Measurements from ENCODE around the gene TGDS. TPM values are rescaled to one million over a fixed set of nuclear protein-coding genes. Genes with fewer than 3 reads are reported as not detected.
"Not testable (repeated sequence)": the region's sequence is repeated elsewhere in the genome, so short reads cannot be mapped to it uniquely, and the experiment has no call there.

Gene TGDS
- polyA plus RNA-seq, 3 donors: 18.4 to 23.5 (median 19.5) TPM

DNA sequence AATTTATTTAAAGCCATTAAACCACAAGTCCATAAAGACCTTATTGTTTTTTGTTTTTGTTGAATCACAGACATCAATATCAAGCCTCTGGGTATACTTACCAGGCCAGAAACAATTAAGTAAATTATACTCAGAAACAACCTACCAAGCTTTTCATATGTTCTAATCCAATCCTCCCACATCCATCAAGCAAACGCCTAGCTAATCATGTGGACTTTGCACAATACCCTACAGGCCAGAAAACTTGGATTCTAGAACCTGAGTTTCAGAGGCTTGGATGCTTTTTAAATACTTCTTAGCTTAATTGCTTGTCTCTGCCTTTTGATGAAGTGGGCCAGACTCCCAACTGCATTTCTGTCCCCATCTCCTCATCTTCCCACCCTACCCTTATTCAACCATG lies 39.9 kb downstream of the TGDS start:
- no peak for DNase-seq

- no peak for DNase-seq
These were observed 42.2 kb downstream of the TGDS start for GRCh38 chr13:94553766-94554165.

- DNase-seq: no peak
These were observed 43.9 kb downstream of the TGDS start for GRCh38 chr13:94552095-94552494.

- DNase-seq: no peak
These were observed 45.8 kb downstream of the TGDS start for GRCh38 chr13:94550062-94550738.

- peak; percentile 93 for DNase-seq
These were observed 46.5 kb downstream of the TGDS start for GRCh38 chr13:94549232-94550061.

GRCh38 chr13:94548821-94549231 lies 47.1 kb downstream of the TGDS start:
- DNase-seq: peak; percentile 46

GRCh38 chr13:94548382-94548781 lies 47.6 kb downstream of the TGDS start:
- DNase-seq: no peak

DNA sequence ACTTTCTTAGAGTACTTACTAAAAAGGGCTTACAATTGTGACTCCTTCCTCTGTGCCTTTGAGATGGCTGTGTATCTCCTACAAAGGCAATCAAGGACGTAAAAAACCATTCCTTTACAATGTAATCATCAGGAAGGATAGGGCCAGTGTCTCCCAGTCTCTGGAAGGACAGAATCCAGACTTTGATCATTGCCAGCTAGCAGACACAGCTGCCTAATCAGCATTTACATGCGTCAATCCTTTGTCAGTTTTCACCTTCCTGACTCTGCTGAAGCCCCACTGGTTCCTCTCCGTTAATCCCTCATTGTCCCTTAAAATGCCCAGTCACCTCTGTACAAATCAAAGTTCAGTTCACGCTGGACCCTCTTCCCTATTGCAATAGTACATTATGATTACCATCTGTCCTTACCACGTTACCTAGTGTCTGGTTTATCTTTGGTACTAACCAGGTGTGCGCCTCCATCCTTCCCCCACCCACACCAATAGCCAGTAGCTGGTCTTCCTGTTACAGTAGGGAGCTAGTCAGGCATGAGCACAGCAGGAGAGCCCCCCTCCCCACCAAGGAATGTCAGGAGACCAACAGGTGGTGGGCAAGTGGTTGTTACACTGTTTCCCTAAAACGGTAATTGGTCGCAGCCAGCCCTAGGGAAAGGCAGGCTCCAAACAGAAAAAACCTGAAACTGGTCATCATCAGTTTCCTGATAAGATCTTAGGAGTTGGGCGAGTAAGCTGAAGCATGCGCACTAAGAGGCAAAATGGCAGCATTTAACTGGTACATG lies 49.7 kb downstream of the TGDS start:
- DNase-seq: no peak

GRCh38 chr13:94544922-94545321 lies 51.0 kb downstream of the TGDS start:
- no peak for DNase-seq

DNA sequence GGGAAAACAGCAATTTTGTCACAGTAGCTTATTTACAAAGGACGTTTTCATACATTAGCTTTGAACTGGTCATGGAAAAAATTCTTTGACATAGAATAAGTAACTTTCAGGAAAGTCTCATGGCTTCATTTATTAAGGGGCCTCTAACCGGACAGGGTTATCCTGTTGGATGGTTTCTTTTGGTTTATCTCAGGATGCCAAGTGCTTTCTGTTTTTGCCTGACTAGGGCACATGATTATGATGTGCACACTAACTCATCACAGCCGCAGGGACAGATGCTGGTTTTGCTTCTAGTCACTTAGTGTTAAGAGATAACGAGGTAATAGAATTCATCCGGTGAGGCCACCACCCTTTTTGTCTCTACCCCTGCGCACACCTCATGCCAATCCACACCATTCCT lies 53.0 kb downstream of the TGDS start:
- no peak for DNase-seq

DNA sequence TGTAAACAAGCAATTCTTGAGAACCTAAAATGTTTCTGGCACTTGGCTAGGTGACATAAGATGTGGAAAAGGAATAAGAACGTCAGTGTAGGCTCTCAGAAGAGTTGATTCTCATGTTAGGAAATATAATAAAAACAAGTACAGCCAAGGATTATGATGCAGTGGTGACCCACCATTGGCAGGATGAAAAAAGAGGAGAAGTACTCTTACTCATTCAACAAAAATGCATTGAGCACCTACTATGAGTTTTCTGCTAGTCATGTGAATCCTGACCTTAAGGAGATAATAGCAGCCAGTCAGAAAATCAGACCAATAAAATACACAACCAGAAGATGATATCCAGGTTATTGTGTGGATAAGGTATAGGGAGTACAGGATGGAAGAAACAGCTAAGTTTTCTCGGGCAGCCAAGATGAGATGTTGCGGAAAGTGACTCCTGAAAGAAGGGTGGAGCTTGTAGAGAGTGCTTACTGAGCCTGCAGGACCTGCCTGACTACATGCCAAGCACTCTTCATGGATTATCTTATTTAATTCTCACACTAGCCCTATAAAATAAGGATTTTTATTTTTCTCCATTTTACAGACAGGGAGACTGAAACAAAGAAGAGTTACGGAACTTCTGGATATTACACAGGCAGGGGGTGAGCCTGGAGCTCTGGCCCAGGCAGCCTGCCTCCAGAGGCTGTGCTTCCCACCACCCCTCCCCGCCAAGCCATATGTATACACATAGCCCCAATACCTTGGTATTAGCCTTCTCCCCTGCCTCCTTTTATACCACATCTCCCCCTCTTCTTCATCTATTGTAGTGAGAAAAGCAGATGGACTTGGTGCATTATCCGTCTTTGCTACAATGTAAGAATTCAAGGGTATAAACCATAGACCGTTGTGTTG lies 58.0 kb downstream of the TGDS start:
- DNase-seq: no peak

GRCh38 chr13:94535775-94536174 lies 60.2 kb downstream of the TGDS start:
- DNase-seq: no peak

DNA sequence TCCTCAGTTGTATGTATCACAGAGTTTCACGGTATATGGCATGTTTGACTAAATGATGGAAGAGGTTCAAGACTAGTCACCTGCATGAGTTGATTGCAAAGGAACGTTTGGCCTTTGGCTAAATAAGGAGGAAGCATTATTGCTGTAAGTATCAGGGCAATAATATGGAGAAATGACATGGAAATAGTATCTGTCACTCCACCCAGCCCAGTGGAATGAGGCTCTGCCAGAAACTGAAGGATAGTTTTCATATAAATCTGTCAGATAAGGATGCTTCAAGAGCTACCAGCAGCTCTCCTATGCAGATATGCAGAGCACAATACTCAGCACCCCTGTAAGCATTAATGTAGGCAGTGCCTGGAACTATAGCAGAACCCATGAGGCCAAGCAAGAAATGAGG lies 60.7 kb downstream of the TGDS start:
- no peak for DNase-seq

GRCh38 chr13:94534166-94534565 lies 61.8 kb downstream of the TGDS start:
- DNase-seq: no peak

DNA sequence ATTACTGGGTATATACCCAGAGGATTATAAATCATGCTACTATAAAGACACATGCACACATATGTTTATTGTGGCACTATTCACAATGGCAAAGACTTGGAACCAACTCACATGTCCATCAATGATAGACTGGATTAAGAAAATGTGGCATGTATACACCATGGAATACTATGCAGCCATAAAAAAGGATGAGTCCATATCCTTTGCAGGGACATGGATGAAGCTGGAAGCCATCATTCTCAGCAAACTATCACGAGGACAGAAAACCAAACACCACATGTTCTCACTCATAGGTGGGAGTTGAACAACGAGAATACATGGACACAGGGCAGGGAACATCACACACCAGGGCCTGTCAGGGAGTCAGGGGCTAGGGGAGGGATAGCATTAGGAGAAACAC lies 63.7 kb downstream of the TGDS start:
- not testable (repeated sequence) for DNase-seq

- DNase-seq: not testable (repeated sequence)
These were observed 69.0 kb downstream of the TGDS start for GRCh38 chr13:94526956-94527355.

GRCh38 chr13:94525781-94526180 lies 70.2 kb downstream of the TGDS start:
- DNase-seq: no peak

GRCh38 chr13:94524407-94524806 lies 71.5 kb downstream of the TGDS start:
- DNase-seq: no peak

All from renal pelvis (tissue), 4 donors.